Dermis microvascular lymphatic vessel endothelial cell (primary cell): ENCODE data around the gene DNAH3. TPM values are rescaled to one million over a fixed set of nuclear protein-coding genes. Genes with fewer than 3 reads are reported as not detected.
"Not testable (repeated sequence)": the region's sequence is repeated elsewhere in the genome, so short reads cannot be mapped to it uniquely, and the experiment has no call there.

Experiments used
- DNase-seq, 2 donors: peaks; one replicate each; pipeline versions ENCODE4 v3.0.0 to v3.0.0-alpha.2; 2010; ENCODE audit warnings: low read depth in 2 of 2
- total RNA-seq: library from RNA; depleted of rRNA; stranded (reverse); fragments of >200 nt; gene quantifications from 2 replicates; pipeline ENCODE4 v1.2.1, GENCODE V29; 2014

DNAH3 gene
- total RNA-seq, 1 donor from 2014 or later, result under 0.01 TPM

DNA sequence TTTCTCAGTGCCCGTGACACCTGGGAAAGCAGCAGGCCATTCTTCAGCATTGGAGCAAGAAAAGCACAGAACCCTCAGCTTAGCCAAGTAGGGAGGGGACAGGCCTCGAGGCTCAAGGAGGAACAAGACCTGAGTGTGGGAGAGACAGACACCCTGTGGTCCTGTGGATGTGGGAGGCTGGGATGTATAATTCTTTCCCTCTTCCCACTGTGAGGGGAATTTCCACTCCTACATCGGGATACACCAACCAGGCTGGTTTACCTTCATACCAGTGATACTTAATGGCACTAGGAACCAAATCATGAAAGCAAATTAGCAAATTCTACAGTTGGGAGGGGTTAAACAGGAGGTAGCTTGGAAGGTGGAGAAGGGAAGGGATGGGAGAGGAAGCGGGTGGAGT, 208.4 kb downstream of the DNAH3 start:
- no peak for DNase-seq

GRCh38 chr16:20941636-20941926, 209.1 kb downstream of the DNAH3 start:
- DNase-seq, result no peak

- no peak for DNase-seq
Observed at GRCh38 chr16:20940871-20941635, 209.6 kb downstream of the DNAH3 start.

DNA sequence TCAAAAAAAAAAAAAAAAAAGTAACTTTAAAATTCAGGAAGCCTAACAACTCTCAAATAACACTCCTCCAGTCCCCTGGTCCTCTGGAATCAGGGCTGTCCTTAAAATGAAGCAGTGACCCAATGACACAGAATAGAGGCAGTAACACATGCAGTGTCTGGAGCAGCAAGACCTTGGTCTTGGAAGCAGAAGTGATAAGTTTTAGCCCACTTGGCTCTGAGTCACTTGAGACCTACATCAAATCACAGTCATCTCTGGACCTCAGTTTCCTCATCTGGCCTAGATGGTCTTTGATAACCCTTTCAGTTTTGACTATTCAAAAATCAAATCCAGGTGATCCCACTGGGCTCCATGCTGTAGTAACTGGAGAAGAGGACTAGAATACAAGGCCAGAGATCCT, 211.0 kb downstream of the DNAH3 start:
- no peak for DNase-seq

DNA sequence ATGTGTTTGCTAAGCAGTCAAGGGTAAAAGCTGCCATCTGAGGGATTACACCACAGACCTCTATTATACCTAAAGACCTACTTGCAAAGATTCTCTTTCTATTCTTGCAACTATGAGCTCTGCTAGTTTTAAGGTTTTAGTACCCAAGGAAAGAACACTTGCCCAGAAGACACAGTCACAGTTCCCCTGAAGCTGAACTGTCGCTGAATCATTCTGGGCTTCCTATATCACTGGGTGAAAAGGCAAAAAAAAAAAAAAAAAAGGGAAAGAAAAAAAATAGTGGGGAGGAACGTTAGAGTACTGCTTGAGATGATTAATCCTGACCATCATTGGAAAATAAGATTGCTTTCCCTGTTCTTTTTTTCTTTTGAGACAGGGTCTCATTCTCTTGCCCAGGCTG, 212.2 kb downstream of the DNAH3 start:
- DNase-seq, result peak in 1 of 2 donors; percentile 9

GRCh38 chr16:20937736-20938135, 212.9 kb downstream of the DNAH3 start:
- DNase-seq, result no peak

- no peak for DNase-seq
Observed at GRCh38 chr16:20933589-20933988, 217.1 kb downstream of the DNAH3 start.

DNA sequence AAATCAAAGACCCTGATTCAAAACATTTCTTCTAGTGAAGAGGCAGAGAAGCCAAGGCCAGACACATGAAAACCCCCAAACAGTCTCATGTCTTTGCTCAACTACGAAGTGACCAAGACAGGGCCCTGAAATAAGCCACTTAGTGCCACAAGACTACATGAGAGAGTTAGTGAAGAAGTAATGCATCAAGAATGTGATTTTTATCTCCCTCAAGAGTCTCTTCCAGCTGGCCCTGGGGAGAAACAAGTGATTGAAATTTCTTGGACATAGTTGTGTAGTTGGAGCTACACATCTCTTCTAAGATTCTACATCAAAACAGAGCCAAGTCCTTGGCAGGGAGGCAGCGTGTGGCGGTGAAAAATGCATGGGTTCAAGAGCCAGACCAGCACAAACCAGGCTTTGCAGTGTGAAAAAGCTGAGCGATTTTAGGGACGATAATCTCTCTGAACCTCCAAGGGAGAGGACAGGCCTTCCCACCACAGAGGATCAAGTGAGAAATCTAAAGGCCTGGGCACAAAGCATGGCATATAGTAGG, 219.5 kb downstream of the DNAH3 start:
- no peak for DNase-seq

DNA sequence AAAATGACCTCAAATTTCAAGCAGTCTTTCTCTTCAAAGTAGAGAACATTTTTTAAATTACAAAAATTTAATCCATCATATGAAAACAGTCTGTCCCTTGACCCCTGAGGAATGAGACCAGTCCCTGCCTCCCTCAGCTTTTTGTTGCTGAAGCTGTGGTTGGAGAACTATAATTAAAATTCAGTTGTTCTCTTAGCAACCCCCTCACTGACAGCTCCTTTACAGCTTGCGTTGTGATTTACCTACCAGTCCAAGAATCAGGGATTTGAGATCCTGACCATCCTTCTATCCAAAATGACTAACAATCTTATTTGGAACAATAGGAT, 220.3 kb downstream of the DNAH3 start:
- DNase-seq, result no peak

GRCh38 chr16:20929676-20930364, 220.8 kb downstream of the DNAH3 start:
- not testable (repeated sequence) for DNase-seq

GRCh38 chr16:20928774-20929411, 221.8 kb downstream of the DNAH3 start:
- DNase-seq, result no peak

DNA sequence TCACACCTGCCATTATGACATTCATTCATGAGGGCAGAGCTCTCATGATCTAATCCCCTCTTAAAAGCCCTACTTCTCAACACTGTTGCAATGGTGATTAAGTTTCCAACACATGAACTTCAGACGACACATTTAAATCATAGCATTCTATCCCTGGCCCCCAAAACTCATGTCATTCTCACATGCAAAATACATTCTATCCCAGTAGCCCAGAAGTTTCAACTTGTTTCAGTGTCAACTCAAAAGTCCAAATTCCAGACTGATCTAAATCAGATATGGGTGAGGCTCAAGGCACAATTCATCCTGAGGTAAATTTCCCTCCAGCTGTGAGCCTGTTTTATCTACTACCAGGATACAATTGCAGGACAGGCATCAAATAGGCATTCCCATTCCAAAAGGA, 224.9 kb downstream of the DNAH3 start:
- DNase-seq, result no peak

DNA sequence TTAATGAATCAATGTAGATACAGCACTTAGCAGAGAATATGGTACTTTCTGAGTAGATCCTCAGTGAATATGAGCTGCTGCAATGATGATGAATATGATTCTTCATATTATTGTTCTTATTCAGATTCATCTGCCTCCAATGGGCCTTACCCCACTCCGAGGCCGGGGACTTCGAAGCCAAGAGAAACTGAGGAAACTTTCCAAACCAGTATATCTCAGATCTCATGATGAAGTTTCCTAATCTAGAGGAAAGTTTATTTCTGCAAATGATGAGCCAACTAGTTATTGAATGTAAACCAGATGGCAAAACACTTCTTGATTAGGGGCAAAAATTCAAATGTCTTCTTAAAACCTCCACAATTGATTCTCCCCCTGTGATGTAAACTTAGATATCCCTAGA, 226.8 kb downstream of the DNAH3 start:
- DNase-seq, result no peak

DNA sequence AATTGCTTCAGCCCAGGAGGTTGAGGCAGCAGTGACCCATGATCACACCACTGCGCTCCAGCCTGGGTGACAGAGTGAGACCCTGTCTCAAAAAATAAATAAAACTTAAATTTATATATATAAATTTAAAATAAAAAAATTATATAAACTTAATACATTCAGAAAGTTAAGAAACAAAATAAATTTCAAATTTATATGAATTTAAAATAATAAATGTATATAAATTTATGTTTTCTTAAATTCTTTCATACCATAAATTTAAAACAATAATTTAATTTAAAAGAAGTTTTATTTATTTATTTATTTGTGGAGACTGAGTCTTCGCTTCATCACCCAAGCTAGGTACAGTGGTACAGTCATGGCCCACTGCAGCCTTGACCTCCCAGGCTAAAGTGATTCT, 229.8 kb downstream of the DNAH3 start:
- DNase-seq, result no peak

GRCh38 chr16:20920091-20920490, 230.6 kb downstream of the DNAH3 start:
- no peak for DNase-seq

- DNase-seq, result no peak
Observed at GRCh38 chr16:20918486-20919239, 232.0 kb downstream of the DNAH3 start.

GRCh38 chr16:20916942-20917341, 233.7 kb downstream of the DNAH3 start:
- no peak for DNase-seq

- DNase-seq, result no peak
Observed at GRCh38 chr16:20916289-20916688, 234.4 kb downstream of the DNAH3 start.

GRCh38 chr16:20911361-20911760, 239.3 kb downstream of the DNAH3 start:
- DNase-seq, result peak in 1 of 2 donors; percentile 61

DNA sequence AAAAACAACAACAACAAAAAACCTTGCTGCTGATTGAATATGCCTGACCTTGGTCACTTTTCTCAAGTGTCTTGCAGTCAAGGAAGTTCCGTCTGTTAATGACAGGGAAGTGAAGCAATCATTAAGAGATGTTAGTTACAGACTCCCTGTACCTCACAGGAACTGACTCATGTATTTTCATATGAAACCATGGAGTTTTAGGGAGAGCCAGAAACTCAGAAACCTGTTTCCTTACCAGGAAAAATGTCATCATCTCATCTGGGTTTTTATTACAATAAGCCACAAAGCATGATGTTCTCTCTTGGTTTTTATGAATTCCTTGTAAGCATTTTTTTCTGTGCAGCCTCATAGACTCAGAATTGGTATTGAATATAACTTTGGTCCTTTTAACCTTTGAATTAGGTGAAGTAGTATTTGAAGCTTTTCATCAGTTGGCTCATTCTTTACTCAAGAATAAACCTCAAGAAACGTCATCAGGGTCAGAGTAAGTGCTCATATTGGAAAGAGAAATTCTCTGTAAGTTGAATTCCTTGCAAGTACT, 239.8 kb downstream of the DNAH3 start:
- DNase-seq, result peak; percentile 75 to 95

DNA sequence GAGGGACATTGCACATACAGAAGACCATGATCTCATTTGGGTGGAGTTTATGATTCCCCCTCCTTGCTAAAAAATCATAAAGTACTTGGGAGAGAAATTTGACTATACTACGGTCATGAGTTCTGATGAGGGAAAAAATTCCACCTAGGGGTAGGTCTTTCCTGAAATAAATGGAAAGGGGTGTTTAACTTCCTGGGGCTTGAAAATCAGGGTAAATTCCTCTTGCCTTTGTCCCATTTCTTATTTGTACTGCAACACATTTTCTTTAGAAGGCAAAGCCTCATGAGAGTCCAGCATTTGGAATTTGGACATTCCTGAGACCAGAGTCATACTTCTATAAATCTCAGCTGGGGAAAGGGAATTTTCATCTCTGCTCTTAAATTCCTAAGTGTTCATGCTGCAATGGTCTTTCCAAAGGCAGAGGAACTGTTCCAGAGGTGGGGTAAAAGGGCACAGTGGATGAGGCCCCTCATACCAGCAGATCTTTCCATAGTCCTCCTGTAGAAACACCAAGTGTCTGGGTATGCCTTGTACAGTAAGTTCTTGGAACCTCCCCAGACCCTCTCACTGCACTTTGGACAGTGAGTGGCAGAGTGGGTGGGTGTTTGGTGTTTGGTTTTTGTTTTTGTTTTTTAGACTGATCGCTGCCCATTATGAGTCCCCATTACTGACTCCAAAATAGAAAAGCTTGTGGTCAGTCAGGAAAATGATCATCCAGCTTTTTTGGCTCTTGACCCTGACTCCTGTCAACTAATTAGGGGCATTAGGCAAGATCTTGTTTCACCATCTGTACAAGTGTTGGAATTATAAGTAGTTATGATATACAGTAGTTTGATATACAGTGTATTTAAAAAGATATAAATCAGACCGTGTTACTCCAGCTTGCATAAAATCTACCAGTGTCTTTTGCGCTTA, 244.0 kb downstream of the DNAH3 start:
- DNase-seq, result peak in 1 of 2 donors; percentile 47
